HUDEP-2 (cell line): ENCODE measurements around the gene NRTN.
A peak's percentile ranks its signal among the peaks of the same experiment; 100 is the strongest.

Experiments
- DNase-seq, 76 experiments: peaks; one replicate each; lab custom pipeline; 2025; ENCODE audit not compliant: unreplicated experiment in 76 of 76; lab: John Stamatoyannopoulos, UW

NRTN gene

GRCh38 chr19:5789886-5790558, 14.8 kb upstream of the NRTN start:
- no peak for DNase-seq

GRCh38 chr19:5790559-5791520, 14.0 kb upstream of the NRTN start, which contains the start of gene DUS3L:
Gene DUS3L (minus strand): TSS chr19:5791163. CDS start chr19:5791141, 22 bp downstream.
- peak; percentile 67 to 100 (median 98) for DNase-seq

- no peak for DNase-seq
These were observed 12.6 kb upstream of the NRTN start for GRCh38 chr19:5792224-5792623.

- DNase-seq, result no peak
These were observed 11.7 kb upstream of the NRTN start for GRCh38 chr19:5793188-5793587.

GRCh38 chr19:5795382-5795919, 9.4 kb upstream of the NRTN start:
- DNase-seq, result no peak

- no peak for DNase-seq
These were observed 6.6 kb upstream of the NRTN start for GRCh38 chr19:5798244-5798643.

GRCh38 chr19:5799247-5800241, 5.3 kb upstream of the NRTN start:
- peak; percentile 87 to 100 (median 98) for DNase-seq

- peak in 21 of 76 experiments; percentile 9 to 50 (median 24) for DNase-seq
These were observed 4.3 kb upstream of the NRTN start for GRCh38 chr19:5800361-5801270.

GRCh38 chr19:5801796-5802619, 2.9 kb upstream of the NRTN start:
- DNase-seq, result peak in 62 of 76 experiments; percentile 26 to 91 (median 63)

- peak in 1 of 76 experiments; percentile 46 for DNase-seq
These were observed 1.5 kb upstream of the NRTN start for GRCh38 chr19:5803441-5803751.

GRCh38 chr19:5803752-5804515, 933 bp upstream of the NRTN start:
- peak in 75 of 76 experiments; percentile 62 to 99 (median 95) for DNase-seq

- peak in 53 of 76 experiments; percentile 17 to 75 (median 59) for DNase-seq
These were observed 730 bp downstream of the NRTN start for GRCh38 chr19:5805462-5806132.

GRCh38 chr19:5806133-5806489, 1.2 kb downstream of the NRTN start:
- DNase-seq, result no peak

GRCh38 chr19:5806905-5807304, 2.0 kb downstream of the NRTN start:
- DNase-seq, result no peak

- DNase-seq, result no peak
These were observed 3.4 kb downstream of the NRTN start for GRCh38 chr19:5808120-5808816.

- DNase-seq, result no peak
These were observed 4.2 kb downstream of the NRTN start for GRCh38 chr19:5809053-5809452.

- no peak for DNase-seq
These were observed 4.6 kb downstream of the NRTN start for GRCh38 chr19:5809469-5809868.
